ENCODE measurements around the gene C18orf63. TPM values are rescaled to one million over a fixed set of nuclear protein-coding genes. Genes with fewer than 3 reads are reported as not detected.

The C18orf63 gene
- total RNA-seq, 1 experiment from 2014 or later, result not detected

GRCh38 chr18:74389171-74389927 lies 73.7 kb downstream of the C18orf63 start:
- H3K36me3 ChIP-seq (ENCODE audit: control insufficient read depth in 1 of 2, insufficient read depth in 2 of 2, low read length in 2 of 2), result no peaks in the 10 kb centered on the region
- H3K4me1 ChIP-seq (ENCODE audit: control insufficient read depth in 1 of 2, insufficient read depth in 2 of 2, low read length in 2 of 2), result no peaks in the 10 kb centered on the region
- no peaks in the 10 kb centered on the region for H3K79me2 ChIP-seq (ENCODE audit: insufficient read depth, low read length)
- peaks cover 26% of the 10 kb centered on the region for H3K27me3 ChIP-seq (ENCODE audit: insufficient read depth, low read length)
- RAD21 ChIA-PET (ENCODE audit: low non-redundant PET in 1 of 2, low total read pairs in 2 of 2, uncharacterized antibody in 2 of 2, unreplicated experiment in 2 of 2), result no interaction called here
- H2AFZ ChIP-seq (ENCODE audit: low read depth, low read length, poor library complexity, severe bottlenecking), result no peak overlapping the region
- ATAC-seq (no peak), DNase-seq (ENCODE audit: low read depth, low spot score) (no peak)
- POLR2A ChIA-PET, result no interaction called here
- no peak overlapping the region for H3K27ac ChIP-seq (ENCODE audit: low read depth, low read length)
- no peak overlapping the region for H3K9ac ChIP-seq (ENCODE audit: low read length)
- H3K4me2 ChIP-seq (ENCODE audit: low read length), result no peak overlapping the region
- no peak overlapping the region for H3K4me3 ChIP-seq (replicated peaks in 1 of 2; ENCODE audit: low read depth in 1 of 2, low read length in 2 of 2)
- BruUV-seq (replicated peaks), result no TSS peak
- CTCF ChIA-PET, result no interaction called here
- no peak for TF ChIP-seq CBX3 (IDR thresholded peaks at IDR 0.05; ENCODE audit: low read depth)
- TF ChIP-seq POLR2AphosphoS5 (IDR thresholded peaks at IDR 0.05; ENCODE audit: low read depth, low read length), result no peak
- TF ChIP-seq POLR2A (IDR thresholded peaks at IDR 0.05; ENCODE audit: borderline replicate concordance, extremely low read depth, insufficient read depth, insufficient read length), result no peak
- no peak for TF ChIP-seq EZH2 (IDR thresholded peaks at IDR 0.05)
- TF ChIP-seq REST (IDR thresholded peaks at IDR 0.05; ENCODE audit: low read depth), result no peak
- TF ChIP-seq EGR1 (IDR thresholded peaks at IDR 0.05; ENCODE audit: low read depth), result no peak
- TF ChIP-seq SRF (IDR thresholded peaks at IDR 0.05; ENCODE audit: low read depth), result no peak
- TF ChIP-seq EZH2phosphoT487 (IDR thresholded peaks at IDR 0.05; ENCODE audit: borderline replicate concordance), result no peak
- TF ChIP-seq RAD21 (IDR thresholded peaks at IDR 0.05; ENCODE audit: low read depth), result no peak
- TF ChIP-seq YY1 (IDR thresholded peaks at IDR 0.05; ENCODE audit: extremely low read depth, insufficient replicate concordance, low read depth, low read length), result no peak
- H4K20me1 ChIP-seq (ENCODE audit: insufficient read depth), result no peaks in the 10 kb centered on the region
- H3K9me2 ChIP-seq (ENCODE audit: insufficient read depth), result no peaks in the 10 kb centered on the region
- no peaks in the 10 kb centered on the region for H3K9me3 ChIP-seq (ENCODE audit: control insufficient read depth in 1 of 2, insufficient read depth in 1 of 2, low read depth in 1 of 2, low read length in 2 of 2)
- intact Hi-C loops (cut with micrococcal nuclease), result no loop called here

Measured in HCT116 (cell line).